Adrenal gland (tissue), 12 donors: ENCODE results near the gene VAT1. TPM values are rescaled to one million over a fixed set of nuclear protein-coding genes. Genes with fewer than 3 reads are reported as not detected.

ENCODE experiments used
- DNase-seq, 7 donors: peaks; one replicate each; pipeline ENCODE4 v3.0.0-alpha.2; 2019 to 2020
- H3K27ac ChIP-seq, 5 donors: fragments of 200-600 bp; sonication (generic) in 4 of 5; 1 replicate in 3 of 5; 2 replicates in 2 of 5; pipeline versions ENCODE4 v1.5.1 to v1.8.0; 2016 to 2020; ENCODE audit warnings: mild to moderate bottlenecking in 1 of 5
- H3K27me3 ChIP-seq: fragments of 200-600 bp; 2 replicates; pipeline ENCODE4 v1.8.0; 2021
- H3K36me3 ChIP-seq, 2 donors: fragments of 200-600 bp; replicated peaks in 1 of 2; 1 replicate in 1 of 2; 2 replicates in 1 of 2; pipeline versions ENCODE4 v1.5.1 to v1.8.0; 2018 to 2022
- H3K4me1 ChIP-seq, 2 donors: fragments of 200-600 bp; replicated peaks in 1 of 2; 1 replicate in 1 of 2; 2 replicates in 1 of 2; pipeline versions ENCODE4 v1.5.1 to v1.8.0; 2018 to 2021
- H3K4me3 ChIP-seq, 4 donors: fragments of 200-600 bp; sonication (generic) in 3 of 4; one replicate each; pipeline ENCODE4 v1.5.1; 2016 to 2018
- H3K9me3 ChIP-seq, 3 donors: fragments of 200-600 bp; sonication (generic) in 1 of 3; replicated peaks in 1 of 3; 1 replicate in 2 of 3; 2 replicates in 1 of 3; pipeline versions ENCODE4 v1.5.1 to v1.8.0; 2016 to 2021
- POLR2A ChIP-seq, 2 donors: fragments of 450-650 bp; IDR thresholded peaks; one replicate each; pipeline ENCODE4 v1.6.1; 2017; ENCODE audit warnings: antibody characterized with exemption in 2 of 2, mild to moderate bottlenecking in 2 of 2, moderate library complexity in 1 of 2
- WGBS, 4 donors: extraction: QIAGEN DNeasy Blood & Tissue Kit in 2 of 4; methylation state at CpG; one replicate each; pipeline versions ENCODE4 v1.1.5 to v1.1.7; 2013 to 2017; 5-methylcytosine and 5-hydroxymethylcytosine counted together
- intact Hi-C, 2 donors: fragments of 100-400 bp; cut with DNase I; formaldehyde crosslinking; loops; one replicate each; pipeline versions ENCODE4 v1.14.1 to v1.15.0; 2022 to 2023
- polyA plus RNA-seq, 3 donors: library from polyadenylated mRNA; stranded (reverse); fragments of 200-250 nt in 2 of 3; fragments of 350-450 nt in 1 of 3; fragmentation: Illumina TruSeq in 1 of 3; extraction: RNeasy Lipid Tissue Mini Kit (QIAGEN cat#74804) in 1 of 3; gene quantifications; one replicate each; pipeline ENCODE4 v1.2.3, GENCODE V29; 2013 to 2014
- total RNA-seq, 9 donors: library from RNA; depleted of rRNA in 4 of 9; stranded (reverse); fragments of >200 nt in 4 of 9; fragments of 120-200 nt in 1 of 9; fragmentation: NEBNext Ultra II Directional in 1 of 9; extraction: Animal tissue kit (Norgen Biotek cat#: 25700) in 1 of 9; gene quantifications; one replicate each; pipeline versions ENCODE4 v1.1.0 to v1.2.4, GENCODE V29; 2013 to 2023
- TF ChIP-seq, protein P1 (sequence below), 6 experiments: fragments of 450-650 bp in 4 of 6; fragments of 200-600 bp in 2 of 6; sonication (generic) in 1 of 6; IDR thresholded peaks; 1 replicate in 5 of 6; 2 replicates in 1 of 6; pipeline versions ENCODE4 v1.5.1 to v1.8.0; 2016 to 2021; ENCODE audit warnings: antibody characterized with exemption in 6 of 6, mild to moderate bottlenecking in 2 of 6, moderate library complexity in 1 of 6
- donor health status: healthy with polysubstance abuse.
- donor health status: Bipolar disorder and iron deficiency.
- donor health status: DM: yes; HTN: yes; CAD: no.
- donor health status: DM: no; HTN: no; CAD: no.
- donor health status: DM: no; HTN: no; CAD: no.
- donor health status: DM: yes; HTN: yes; CAD: no.

The VAT1 gene
- total and polyA plus RNA-seq, 12 donors, result 177 to 744 (median 442) TPM

DNA sequence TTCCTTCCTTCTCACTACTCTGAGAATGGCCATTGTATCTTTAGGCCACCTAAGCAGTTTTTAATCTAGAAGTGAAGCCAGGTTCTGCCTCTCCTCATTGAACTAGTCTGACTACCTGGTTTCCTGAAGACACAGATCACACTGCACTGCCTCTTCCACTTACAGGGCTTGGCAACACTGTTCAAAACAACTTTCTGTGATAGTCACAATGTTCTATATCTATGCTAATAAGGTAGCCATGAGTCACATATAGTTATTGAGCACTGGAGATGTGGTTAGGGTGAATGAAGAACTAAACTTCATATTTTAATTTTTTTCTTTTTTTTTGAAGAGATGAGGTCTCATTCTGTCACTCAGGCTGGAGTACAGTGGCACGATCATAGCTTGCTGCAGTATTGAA, 29.8 kb upstream of the VAT1 start:
- Histone ChIP-seq H3K27me3 (no peaks in the 10 kb centered on the region), H3K36me3 (no peaks in the 10 kb centered on the region), H3K27ac (no peak overlapping the region), H3K9me3 (no peaks in the 10 kb centered on the region), H3K4me3 (no peak overlapping the region), H3K4me1 (no peaks in the 10 kb centered on the region)
- 86 to 100% (median 92%) methylated on average over 1 of the region's 1 CpG for WGBS, 4 donors
- no peak for DNase-seq
- intact Hi-C loops, result no loop called here
- TF ChIP-seq, protein P1, sequence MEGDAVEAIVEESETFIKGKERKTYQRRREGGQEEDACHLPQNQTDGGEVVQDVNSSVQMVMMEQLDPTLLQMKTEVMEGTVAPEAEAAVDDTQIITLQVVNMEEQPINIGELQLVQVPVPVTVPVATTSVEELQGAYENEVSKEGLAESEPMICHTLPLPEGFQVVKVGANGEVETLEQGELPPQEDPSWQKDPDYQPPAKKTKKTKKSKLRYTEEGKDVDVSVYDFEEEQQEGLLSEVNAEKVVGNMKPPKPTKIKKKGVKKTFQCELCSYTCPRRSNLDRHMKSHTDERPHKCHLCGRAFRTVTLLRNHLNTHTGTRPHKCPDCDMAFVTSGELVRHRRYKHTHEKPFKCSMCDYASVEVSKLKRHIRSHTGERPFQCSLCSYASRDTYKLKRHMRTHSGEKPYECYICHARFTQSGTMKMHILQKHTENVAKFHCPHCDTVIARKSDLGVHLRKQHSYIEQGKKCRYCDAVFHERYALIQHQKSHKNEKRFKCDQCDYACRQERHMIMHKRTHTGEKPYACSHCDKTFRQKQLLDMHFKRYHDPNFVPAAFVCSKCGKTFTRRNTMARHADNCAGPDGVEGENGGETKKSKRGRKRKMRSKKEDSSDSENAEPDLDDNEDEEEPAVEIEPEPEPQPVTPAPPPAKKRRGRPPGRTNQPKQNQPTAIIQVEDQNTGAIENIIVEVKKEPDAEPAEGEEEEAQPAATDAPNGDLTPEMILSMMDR (IDR thresholded peaks at IDR 0.05), result no peak
- TF ChIP-seq POLR2A (IDR thresholded peaks at IDR 0.05), result no peak

DNA sequence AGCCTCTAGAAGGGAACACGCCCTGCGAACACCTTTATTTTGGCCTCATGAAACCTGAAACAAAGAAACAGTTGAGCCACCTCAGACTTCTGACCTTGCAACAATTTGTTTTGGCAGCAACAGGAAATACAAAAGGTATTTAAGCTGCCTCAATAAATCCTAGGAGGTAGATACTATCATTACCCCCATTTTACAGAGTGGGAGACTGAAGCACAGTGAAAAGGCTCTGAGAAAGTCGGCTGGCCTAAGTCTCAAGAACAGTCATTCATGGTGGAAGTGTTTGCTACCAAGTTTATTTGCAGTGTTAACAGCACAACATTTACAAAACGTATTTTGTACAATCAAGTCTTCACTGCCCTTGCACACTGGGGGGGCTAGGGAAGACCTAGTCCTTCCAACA, 21.8 kb upstream of the VAT1 start:
- WGBS, 4 donors, result 90 to 95% (median 92%) methylated on average over 4 of the region's 4 CpGs
- no peak for TF ChIP-seq POLR2A (IDR thresholded peaks at IDR 0.05)
- TF ChIP-seq, protein P1 (IDR thresholded peaks at IDR 0.05), result no peak

DNA sequence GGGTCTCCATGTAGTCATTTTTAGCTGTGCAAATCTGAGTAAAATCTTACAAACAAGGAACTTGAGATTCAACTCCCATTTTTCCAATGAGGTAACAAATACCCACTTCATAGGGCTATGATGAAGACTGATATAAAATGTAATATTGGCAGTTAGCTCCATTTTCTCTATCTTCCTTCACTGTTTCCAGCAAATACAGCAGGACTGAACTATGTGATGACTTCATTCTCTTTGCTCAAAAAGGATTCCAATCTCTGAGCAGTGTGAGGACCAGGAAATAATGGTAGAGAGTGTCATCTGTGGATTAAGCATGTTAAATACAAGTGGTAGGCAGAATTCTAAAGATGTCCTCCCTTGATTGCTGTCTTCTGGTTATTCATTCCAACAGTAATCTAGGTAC, 21.1 kb upstream of the VAT1 start:
- no peaks in the 10 kb centered on the region for H3K36me3 ChIP-seq
- H3K4me3 ChIP-seq, result no peak overlapping the region
- TF ChIP-seq POLR2A (IDR thresholded peaks at IDR 0.05), result no peak
- TF ChIP-seq, protein P1 (IDR thresholded peaks at IDR 0.05), result no peak
- H3K9me3 ChIP-seq, result no peaks in the 10 kb centered on the region
- H3K4me1 ChIP-seq, result no peaks in the 10 kb centered on the region
- intact Hi-C loops, result no loop called here
- no peak for DNase-seq
- H3K27ac ChIP-seq, result no peak overlapping the region
- no peaks in the 10 kb centered on the region for H3K27me3 ChIP-seq

More for the DNA sequence above, 21.8 kb upstream of the VAT1 start:
- Histone ChIP-seq H3K27ac (no peak overlapping the region), H3K9me3 (no peaks in the 10 kb centered on the region), H3K4me3 (no peak overlapping the region), H3K27me3 (no peaks in the 10 kb centered on the region), H3K4me1 (no peaks in the 10 kb centered on the region), H3K36me3 (no peaks in the 10 kb centered on the region)
- DNase-seq, result no peak
- intact Hi-C loops, result no loop called here

DNA sequence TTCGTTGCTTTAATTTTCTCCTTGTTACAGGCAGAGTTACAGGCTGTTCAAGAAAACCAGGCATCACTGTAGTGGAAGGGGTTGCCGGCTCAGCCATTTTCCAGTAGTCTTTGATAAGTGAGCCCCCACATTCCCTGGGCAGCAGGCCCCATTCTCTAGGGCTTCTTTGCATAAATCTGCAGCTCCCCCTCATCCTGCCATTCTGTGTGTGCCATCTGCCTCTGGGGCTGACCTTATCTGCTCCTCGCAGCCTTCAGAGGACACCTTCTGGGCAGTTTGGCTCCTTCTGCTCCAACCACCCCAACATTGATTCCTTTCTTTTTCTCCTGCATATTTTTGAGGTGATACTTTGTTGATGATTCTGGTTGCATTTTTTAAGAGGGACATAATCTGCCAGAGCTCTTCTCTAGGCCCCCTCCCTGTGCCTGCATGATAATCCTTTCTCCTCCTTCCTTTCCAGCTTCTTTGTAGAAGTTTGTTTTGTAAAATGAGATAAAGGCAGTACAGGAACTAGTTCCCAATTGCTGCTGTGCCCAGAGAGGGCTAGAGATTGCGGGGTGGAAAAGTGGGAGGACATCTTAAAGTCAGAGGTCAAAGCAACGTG, 19.9 kb upstream of the VAT1 start:
- Histone ChIP-seq H3K27me3 (no peaks in the 10 kb centered on the region), H3K36me3 (no peaks in the 10 kb centered on the region), H3K4me1 (no peaks in the 10 kb centered on the region), H3K27ac (no peak overlapping the region), H3K9me3 (no peaks in the 10 kb centered on the region), H3K4me3 (no peak overlapping the region)
- intact Hi-C loops, result no loop called here
- WGBS, 4 donors, result 75 to 82% (median 81%) methylated on average over 5 of the region's 5 CpGs
- TF ChIP-seq POLR2A (IDR thresholded peaks at IDR 0.05), result no peak
- TF ChIP-seq, protein P1 (IDR thresholded peaks at IDR 0.05), result no peak
- no peak for DNase-seq
